Measurements from ENCODE around the gene BEND7.

The BEND7 gene

DNA sequence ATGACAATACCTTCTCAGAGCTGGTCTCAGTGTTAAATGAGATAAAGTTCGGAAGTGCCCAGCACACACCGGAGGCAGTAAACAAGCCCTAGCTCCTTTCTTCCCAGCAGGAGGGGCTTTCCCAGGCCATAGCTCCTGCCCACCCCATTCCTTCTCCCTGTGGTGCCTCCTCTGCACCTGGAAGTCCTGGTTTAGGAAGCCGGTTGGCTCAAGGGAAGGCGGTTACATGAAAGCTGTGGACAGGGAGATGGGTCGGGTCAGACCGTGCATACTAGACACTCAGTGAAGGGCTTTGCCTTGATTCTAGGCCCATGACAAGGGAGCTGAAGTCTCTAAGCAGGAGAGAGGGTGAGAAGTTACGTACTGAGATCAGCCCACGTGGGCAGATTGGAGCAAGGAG, 8.6 kb downstream of the BEND7 start:
- no peak for DNase-seq (ENCODE audit: low read depth)

DNA sequence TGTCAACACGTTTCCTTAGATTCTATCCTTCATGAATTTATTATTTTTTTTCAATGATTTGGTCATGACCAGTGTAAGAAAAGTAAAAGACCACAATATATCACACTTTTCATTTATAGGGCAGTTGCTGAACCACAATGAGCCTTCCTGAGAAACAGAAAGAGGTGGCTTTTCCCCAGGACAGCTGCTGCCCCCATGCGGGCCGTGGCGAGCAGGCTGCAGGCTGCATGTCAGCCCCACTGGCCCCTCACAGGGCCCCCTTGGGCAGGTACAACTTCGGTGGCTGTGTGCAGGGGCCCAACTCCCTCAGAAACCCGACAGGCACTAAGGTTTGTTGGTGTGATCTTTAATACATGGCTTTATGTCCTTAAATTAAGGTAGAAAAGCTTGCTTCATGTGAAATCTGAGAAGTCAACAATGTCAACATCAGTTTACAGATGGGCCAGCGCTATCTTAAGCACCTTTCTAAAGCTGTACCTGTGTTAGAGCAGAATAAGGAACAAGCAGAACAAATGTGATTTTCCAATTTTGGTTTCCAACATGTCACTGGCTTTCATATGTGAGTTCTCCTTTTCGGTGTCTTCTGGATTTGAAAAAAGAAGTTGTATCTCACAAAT, 10.6 kb downstream of the BEND7 start:
- DNase-seq (ENCODE audit: low read depth) = no peak

DNA sequence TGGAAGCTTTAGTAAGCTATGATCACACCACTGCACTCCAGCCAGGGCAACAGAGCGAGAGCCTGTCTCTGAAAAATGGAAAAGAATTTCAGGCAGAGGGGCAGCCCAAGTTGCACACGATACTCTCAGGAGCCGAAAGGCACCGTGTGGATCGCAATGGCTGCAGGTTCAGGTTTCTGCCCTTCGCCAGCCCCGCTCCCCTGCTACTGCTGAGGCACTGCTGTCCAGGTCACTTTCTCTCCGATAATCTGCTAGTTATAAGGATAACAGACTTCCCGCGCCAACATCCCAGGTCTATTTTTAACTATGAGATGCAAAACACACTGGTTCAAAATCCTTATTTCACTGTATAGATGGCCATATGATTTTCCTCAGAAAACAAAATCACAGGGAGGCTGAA, 11.1 kb downstream of the BEND7 start:
- no peak for DNase-seq (ENCODE audit: low read depth)

DNA sequence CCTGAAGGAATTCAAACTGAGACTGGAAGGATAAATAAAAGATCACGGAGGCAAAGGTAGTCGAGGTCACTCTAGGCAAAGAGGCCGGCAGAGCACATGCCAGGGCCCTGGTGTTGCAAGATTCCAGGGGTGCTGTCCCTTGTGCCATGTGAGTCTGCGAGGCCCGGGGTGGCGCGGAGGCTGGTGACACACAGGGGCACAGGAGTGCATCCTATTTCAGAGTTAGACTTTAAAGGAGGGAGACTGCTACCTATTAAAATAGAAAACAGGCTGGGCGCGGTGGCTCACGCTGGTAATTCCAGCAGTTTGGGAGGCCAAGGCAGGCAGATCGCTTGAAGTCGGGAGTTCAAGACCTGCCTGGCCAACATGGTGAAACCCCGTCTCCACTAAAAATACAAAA, 12.6 kb downstream of the BEND7 start:
- DNase-seq (ENCODE audit: low read depth) = no peak

DNA sequence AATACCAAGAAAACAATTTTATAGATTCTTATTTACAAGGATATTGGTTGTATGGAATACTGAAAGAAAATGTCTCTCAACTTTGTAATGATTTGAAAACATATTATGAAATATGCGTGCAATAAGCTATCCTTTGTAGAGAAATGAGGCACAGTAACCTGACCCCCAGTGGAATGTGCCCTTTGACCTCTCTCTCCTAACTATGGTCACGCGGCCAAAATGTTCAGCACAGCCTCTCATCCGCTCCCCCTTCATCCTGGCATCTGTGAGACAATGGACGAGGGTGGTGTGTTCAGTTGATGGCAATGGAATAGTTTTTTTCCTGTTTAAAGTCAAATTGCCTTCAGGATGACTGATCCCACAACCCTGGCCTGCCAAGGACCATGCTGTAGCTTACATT, 13.3 kb downstream of the BEND7 start:
- no peak for DNase-seq (ENCODE audit: low read depth)

DNA sequence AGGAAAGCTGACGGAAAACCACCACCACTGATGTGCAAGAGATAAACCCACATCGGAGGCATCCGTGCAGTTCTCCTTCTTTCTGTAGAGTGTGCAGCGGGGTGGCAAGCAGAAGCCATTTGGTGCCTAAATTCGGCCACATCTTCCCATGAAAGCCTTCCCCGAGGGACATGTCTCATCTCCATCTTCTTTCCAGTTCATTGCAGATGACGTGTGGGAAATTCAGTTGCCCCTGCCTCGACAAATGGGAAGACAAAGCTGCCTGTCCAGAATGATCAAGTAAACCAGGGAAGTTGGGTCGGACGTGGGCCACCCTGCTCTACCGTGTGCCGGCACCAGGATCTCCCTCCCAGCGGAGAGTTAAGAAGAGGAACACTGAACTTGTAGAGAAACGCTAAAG, 14.5 kb downstream of the BEND7 start:
- no peak for DNase-seq (ENCODE audit: low read depth)

DNA sequence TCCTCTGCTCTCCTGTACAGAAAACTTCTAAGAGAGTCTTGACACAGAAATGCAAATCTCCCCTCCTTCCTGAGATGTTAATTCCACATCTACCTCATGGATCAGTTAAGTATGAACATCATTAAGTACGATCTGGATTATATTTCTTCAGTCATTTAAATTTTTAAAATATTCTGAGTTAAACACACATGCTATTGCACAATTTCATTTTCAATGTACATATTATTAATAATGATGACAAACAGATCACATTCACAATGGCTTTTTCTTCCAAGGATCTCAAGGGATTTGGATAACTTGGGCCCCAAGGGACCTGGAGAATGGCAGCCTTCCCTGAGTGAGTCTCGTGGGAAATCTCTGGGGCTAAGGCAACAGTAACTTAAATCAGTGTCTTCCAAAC, 16.2 kb downstream of the BEND7 start:
- DNase-seq (ENCODE audit: low read depth) = no peak

DNA sequence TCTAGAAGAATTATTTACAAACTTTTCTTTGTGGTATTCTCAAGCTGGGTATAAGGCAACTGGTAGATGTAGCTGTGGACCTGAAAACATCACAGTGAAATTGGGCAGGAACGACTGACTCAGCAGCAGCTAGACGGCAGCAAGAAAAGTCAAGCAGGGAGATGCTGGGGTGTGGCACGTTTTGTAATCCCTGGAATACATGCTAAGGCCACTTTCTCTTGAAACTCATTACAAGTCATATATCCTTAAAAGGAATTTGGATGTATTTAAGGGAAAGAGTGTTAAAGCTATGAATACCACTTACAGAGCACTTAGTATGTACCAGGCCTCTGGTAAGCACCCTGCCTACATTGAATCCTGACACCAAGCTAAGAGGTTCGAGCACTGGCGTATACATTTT, 17.4 kb downstream of the BEND7 start:
- no peak for DNase-seq (ENCODE audit: low read depth)

DNA sequence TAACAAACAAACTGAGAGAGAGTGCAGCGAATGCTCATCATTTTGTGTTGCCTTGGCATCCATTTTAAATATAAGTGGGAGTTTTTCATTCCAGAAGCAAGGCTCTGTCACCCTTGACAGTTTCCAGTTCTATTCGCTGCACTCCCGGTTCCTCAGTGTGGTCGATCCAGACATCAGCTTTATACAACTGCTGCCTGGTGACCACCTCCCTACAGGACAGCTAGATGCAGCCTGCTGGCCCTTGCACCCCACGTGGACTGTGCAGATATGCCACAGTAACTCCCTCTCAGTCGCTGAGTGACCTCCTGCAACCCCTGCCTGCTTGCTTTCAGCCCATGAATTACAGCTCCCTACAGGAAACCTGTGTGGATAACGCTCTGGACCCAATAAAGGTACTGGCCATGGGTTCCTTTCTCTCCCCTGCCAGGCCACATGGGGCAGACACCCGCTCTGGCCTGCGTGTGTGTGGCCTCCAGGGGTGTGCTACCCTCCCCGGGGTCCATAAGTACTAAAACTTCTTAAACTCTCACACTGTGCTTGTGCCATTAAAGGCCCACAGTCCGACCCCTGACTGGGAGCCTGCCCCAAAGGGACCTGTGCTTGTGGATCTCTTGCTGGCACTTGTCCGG, 23.6 kb downstream of the BEND7 start:
- DNase-seq (ENCODE audit: low read depth) = no peak

DNA sequence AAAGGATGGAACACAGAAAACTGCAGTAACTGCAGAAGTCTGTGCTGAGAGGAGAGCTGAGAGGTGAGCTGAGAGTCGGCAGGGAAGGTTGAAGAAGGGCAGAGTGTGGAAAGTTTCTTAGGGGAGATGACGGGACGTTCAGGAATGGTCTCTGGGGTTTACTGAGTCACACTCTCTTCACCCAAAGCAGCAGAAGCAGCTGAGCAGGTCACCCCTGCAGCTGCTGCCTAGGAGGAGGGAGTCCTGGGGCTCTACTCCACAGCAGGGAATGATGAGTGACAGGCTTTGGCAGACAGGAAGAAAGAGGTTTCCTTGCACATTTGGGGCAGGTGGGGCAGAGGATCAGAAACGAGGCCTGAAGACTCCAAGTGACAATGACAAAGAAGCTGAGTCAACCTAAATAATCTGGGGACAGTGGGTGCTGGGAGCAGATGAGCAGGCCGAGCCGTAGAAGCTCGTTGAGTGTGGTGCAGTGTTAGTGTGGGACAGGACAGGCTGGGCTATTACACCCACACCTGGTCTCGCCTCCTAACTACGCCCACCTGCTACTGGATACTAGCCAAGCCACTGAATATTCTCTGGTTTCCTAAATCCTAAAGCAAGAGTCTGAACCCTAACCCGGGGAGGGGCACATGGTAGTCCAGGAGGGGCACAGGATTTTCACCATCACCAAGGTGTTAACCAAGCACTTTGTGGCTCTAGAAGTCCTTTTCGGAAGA, 24.9 kb downstream of the BEND7 start:
- no peak for DNase-seq (ENCODE audit: low read depth)

DNA sequence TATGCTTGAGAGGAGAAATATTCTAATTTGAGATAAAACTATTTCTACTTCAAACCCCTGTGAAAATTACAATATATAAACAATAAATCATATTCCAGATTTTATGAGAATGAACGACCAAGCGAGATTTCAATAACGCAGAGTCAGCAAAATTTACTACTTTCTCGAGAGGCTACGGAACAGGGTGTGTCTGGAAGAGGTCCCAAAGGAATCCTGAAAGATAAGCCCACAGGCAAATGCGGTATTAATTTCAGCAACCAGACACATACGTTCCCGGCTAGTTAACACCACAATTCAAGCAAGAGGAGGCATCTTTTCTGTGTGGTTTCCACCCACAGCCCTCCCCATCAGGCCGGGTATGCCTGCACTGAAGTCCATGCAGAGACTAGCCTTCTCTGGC, 26.4 kb downstream of the BEND7 start:
- DNase-seq (ENCODE audit: low read depth) = no peak

DNA sequence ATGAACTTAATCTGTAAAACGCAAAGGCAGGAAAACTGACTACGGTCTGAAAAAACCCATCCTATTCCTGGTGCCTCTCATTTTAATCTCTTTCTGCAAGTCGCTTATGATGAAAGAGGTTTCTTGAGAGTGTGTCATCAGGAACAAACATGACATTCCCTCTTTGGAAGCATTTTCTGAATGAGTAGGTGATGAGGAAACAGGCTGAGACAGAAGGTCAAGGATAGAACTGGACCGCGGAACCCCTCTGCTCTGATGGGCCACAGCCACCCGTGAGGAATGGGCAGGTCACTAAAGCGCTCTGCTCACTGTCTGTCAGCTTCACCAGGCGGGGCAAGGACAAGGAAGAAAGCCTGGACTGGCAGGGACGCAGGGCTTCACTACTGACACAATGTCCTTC, 28.6 kb downstream of the BEND7 start:
- no peak for DNase-seq (ENCODE audit: low read depth)

DNA sequence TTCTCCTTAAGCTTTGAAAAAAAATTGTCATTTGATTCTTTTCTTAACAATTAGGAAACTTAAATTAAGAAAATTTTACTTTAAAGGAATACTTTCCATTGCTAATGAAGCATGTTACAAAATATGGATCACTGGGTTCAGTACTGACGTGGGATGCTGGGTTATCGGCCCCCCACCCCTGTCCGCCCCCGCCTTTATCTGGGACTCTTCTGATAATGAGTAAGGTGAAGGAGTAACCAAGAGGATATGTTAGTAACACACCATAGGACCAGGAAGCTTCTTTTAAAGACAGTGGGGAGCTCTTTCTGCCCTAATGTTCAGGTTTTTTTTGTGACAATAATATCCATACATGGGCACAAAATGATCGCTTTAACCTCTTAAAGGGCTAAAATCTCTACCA, 29.7 kb downstream of the BEND7 start:
- DNase-seq (ENCODE audit: low read depth) = no peak

DNA sequence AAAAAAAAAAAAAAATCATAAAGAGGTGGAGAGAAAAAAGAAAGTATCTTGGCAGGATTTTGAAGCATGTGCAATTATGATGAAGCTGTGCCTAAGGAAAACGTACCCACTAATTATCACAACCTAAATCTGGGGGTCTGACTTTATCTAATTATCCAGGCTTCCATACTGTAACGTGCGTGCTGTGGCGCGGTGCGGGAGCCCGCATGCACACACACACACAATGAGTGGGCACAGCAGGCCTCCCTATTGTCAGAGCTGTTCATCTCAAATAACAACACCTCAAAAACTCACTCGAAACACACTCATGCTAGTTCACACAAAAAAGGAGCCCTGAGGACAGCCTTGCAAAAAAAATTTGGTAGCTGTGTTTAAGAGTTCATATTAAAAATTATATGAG, 31.9 kb downstream of the BEND7 start:
- no peak for DNase-seq (ENCODE audit: low read depth)

DNA sequence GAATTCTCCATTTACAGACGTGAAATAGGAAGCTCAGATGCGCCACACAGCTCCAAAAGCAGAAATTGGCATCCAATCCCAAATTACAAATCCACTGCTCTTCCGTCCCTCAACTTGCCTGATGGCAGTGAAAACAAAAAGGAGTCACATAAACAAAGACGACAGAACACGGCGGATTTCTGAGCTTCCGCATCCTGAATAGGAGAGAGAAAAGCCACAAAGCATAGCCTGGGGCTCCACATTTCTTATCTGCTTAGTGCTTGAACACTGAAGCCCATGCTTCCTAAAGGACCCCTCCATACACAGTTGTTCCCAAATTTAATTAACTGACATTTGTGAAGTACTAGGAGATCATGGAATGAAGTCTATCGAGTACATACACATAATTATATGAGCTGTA, 32.6 kb downstream of the BEND7 start:
- no peak for DNase-seq (ENCODE audit: low read depth)

DNA sequence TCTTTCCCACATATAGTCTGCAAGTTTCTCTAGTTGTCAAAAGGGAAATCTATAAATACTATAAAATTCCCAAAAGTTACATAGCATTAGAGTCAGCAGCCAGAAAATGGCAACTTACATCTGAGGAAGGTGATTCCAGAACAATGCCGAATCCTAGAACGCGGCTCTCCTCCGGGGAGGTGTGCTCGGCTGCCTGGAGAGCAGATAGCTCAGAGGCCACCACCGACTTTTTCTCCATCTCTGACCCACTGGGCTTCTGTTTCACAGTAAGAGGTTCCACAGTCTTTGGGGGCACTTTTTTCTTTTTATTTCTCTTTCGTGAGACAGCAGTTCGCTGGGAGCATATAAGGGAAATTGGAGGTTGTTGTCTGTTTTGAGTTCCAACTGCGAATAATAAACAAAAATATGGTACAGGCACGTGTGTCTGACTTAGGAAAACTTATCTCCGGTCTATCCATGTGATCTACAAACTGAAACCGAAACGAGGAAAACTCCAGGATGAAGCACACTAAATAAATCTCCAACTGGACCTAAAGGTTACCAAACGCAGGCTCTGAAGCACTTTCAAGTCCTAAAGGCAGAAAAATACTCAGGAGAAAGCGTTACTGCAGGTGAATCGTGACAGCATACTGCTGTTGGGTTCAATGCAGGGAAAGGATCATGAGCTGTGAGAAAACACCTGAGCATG, 36.2 kb downstream of the BEND7 start:
- no peak for DNase-seq (ENCODE audit: low read depth)

DNA sequence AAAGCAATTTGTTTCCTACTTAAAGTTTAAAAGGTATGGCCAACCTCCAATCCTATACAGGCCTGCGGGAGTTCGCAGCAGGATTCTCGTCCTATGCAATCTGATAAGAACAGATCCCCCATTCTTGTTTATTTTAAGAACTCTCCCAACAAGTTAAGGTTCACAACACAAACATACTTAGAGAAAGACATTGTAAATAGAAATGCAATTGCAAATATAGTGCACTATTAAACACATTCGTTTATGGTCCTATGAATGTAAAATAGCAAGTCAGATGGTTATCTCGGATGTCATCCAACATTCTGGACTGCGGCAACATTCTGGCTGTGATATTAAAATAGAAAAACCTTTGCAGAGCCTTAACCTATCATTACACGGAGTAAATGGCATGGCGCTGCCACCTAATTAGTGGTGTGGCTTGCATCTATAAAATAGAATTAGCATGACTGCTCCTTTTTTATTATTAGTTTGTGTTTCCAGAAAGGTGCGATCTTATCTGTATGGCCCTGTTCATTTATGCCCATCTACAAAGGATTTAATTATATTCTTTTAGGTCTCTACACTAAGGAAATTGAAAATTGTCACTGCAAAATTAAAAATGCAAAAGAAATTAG, 37.0 kb downstream of the BEND7 start:
- no peak for DNase-seq (ENCODE audit: low read depth)

DNA sequence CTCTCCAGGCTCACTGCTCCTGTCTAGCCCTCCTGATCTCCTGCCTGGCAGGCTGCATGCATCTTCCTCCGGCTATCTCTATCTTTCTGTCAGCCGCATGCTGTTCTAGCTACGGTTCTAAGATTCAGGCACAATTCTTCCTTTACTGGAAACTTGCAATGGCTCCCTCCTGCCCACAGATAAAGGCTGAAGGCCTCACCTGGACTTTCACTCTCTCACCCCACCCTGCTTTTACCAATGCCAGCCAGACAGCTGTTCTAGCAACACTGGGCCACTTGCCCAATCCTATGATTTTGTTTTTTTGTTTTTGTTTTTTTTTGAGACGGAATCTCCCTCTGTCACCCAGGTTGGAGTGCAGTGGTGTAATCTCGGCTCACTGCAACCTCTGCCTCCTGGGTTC, 38.3 kb downstream of the BEND7 start:
- no peak for DNase-seq (ENCODE audit: low read depth)

DNA sequence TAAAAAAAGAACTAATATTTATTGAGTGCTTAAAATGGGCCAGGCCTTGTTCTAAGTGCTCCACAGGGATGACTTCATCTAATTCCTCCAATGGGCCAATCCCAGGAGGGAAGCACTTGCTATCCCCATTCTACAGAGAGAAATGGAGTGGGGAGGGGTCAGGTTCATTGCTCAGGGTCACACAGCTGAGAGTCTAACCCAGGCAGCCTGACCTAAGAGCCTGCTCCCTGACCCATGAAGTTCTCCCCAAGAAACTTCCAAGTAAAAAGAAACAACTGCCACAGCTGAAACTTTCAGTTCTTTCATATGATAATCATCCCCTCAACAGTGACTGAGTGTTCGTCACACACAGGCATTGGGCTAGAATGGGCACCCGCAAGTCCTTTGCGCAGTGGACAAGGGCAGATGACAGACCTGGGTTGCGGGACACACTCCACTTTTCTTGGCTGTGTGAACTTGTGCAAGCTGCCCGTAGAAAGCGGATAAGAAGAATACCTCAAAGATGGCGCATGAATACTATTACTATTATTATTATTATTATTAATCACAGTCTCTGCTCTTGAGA, 39.7 kb downstream of the BEND7 start:
- no peak for DNase-seq (ENCODE audit: low read depth)

DNA sequence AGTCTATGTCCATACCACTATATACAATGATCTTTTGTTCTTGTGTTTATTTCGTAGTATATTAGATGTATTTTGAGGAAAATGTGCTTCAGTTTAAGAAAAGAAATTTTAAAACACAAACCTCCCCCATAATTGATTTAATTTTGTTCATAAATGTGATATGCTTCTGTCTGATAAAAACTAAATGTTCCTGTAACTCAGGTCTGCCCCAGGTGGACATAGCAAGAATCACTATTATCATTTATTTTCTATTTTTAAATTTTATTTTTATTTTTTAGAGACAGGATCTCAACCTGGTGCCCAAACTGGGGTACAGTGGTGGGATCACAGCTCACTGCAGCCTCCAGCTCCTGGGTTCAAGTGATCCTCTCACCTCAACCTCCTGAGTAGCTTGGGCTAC, 43.2 kb downstream of the BEND7 start:
- DNase-seq (ENCODE audit: low read depth) = no peak

DNA sequence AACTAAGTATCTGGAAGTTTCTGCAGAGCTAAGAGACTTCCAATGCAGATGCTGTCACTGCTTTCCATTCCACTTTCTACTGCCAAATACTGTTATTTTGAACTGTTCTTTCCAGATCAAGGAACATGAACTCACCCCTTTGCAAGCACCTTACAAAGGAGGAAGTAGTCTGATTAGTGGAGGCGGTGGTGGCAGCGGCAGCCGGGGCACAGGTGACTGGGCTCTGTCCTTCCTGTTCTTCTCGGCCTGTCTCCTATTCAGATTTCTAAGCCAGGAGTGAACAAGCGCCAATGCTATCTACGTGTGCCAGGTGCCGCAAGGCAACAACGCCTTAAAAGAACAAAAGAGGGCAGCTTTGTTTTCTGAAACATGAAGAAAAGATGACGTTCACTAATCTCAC, 44.9 kb downstream of the BEND7 start:
- no peak for DNase-seq (ENCODE audit: low read depth)

DNA sequence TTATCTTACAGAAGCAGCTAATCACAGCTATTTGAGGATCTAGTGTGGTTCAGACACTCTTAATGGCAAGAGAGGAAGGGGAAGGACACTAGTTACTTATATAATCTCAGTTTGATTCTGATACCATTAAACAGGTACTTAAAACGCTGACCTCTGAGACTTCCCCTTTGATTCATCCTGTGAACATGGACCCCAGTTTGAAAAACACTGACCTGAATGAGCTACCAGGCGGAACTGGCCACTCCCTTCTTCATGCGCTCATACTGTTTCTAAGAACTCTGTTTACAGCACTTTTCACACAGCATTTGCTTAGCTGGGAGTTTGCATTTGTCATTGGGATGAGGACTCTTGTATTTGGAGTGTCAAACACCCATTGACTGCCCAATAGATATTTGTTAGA, 45.7 kb downstream of the BEND7 start:
- no peak for DNase-seq (ENCODE audit: low read depth)

Measured in stimulated activated CD8-positive, alpha-beta memory T cell treated with anti-CD3 and anti-CD28 coated beads, Interleukin-15, amount 100 ng/mL, for 1 hour (primary cell).